ENCODE data around the gene L1TD1. TPM values are rescaled to one million over a fixed set of nuclear protein-coding genes. Genes with fewer than 3 reads are reported as not detected.

The L1TD1 gene
- total and polyA plus RNA-seq, 2 of the 13 experiments (the other 11 are each of a cell fraction or from before 2014, with no cell fraction given), result not detected

DNA sequence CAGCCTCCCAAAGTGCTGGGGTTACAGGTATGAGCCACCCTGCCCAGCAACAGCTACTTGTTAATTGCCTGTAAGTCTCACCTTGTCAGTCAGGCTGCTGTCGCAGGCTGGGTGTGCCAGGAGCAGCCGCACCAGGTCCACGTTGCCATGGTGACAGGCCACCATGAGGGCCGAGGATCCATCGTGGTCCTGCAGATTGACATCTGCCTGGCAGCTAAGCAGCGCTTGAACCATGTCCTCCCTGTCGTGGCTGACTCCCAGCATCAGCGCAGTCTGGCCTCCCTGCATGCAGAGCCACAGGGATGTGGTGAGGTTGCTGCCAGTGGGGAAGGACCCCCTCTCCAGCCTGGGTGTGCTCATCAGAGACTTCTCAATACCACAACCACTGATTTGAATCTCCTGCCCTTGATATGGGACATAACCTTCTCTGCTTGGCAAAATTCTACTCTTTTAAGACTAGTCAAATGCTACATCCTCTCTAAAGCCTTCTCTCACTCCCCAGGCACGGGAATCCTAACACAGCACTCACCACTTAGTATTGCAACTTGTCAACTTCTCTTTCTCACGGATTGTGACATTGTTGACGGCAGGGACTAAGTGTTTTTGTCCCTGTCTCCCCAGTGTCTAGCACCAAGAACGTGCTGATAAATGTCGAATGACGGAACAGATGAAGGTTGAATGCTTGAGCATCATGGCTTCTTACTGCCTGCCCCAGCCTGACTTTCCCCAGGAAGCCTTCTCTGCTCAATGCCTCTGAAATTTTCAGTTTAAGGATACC is 52.9 kb downstream of the L1TD1 start:
- Histone ChIP-seq H3K9ac (ENCODE audit: insufficient read depth, low read depth, low read length) (no peak overlapping the region), H3K4me1 (ENCODE audit: insufficient read depth, low read length) (peaks cover 27% of the 10 kb centered on the region), H3K27ac (ENCODE audit: extremely low read length, insufficient read depth, low read length) (no peak overlapping the region), H3K9me3 (ENCODE audit: low read length) (no peaks in the 10 kb centered on the region), H2AFZ (ENCODE audit: low read length) (no peak overlapping the region), H4K20me1 (ENCODE audit: insufficient read depth, low read length) (no peaks in the 10 kb centered on the region), H3K4me2 (ENCODE audit: low read depth, low read length) (no peak overlapping the region), H3K27me3 (ENCODE audit: control insufficient read depth in 1 of 2, insufficient read depth in 2 of 2, low read length in 2 of 2) (no peaks in the 10 kb centered on the region), H3K79me2 (ENCODE audit: insufficient read depth, low read length) (no peaks in the 10 kb centered on the region), H3K4me3 (replicated peaks in 1 of 3; ENCODE audit: insufficient read depth in 1 of 3, low read depth in 2 of 3, low read length in 3 of 3) (no peak overlapping the region), H3K36me3 (replicated peaks in 1 of 2; ENCODE audit: control insufficient read depth in 1 of 2, insufficient read depth in 2 of 2, low read length in 2 of 2) (peaks cover 1 to 28% of the 10 kb centered on the region in 2 experiments; a peak in 4 of 5 replicates)
- POLR2A ChIA-PET, result no interaction called here
- WGBS (ENCODE audit: low lambda C conversion rate), result 93% methylated on average over 10 of the region's 14 CpGs
- intact Hi-C loops (cut with micrococcal nuclease; ENCODE audit: unreplicated experiment), result no loop called here
- TF ChIP-seq, protein P1, sequence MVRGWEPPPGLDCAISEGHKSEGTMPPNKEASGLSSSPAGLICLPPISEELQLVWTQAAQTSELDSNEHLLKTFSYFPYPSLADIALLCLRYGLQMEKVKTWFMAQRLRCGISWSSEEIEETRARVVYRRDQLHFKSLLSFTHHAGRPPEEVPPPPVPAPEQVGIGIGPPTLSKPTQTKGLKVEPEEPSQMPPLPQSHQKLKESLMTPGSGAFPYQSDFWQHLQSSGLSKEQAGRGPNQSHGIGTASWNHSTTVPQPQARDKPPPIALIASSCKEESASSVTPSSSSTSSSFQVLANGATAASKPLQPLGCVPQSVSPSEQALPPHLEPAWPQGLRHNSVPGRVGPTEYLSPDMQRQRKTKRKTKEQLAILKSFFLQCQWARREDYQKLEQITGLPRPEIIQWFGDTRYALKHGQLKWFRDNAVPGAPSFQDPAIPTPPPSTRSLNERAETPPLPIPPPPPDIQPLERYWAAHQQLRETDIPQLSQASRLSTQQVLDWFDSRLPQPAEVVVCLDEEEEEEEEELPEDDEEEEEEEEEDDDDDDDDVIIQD (CRISPR knock-in tag; IDR thresholded peaks at IDR 0.05; ENCODE audit: low read depth), result no peak
- TF ChIP-seq RFX1 (IDR thresholded peaks at IDR 0.05), result peak; percentile 15; the same call in 1 of the 2 replicates
- FAIRE-seq, result no peak
- CTCF ChIA-PET (ENCODE audit: low intra/inter-chr PET ratio, low total read pairs), result no interaction called here
- in situ Hi-C loops (cut with HindIII; ENCODE audit: extremely low pct_ligation_motif_present, low pct_unique_long_range_greater_than_20kb), result no loop called here
- ATAC-seq, result no peak
- BruUV-seq (replicated peaks), result no TSS peak
- no peak for DNase-seq (ENCODE audit: low spot score)

DNA sequence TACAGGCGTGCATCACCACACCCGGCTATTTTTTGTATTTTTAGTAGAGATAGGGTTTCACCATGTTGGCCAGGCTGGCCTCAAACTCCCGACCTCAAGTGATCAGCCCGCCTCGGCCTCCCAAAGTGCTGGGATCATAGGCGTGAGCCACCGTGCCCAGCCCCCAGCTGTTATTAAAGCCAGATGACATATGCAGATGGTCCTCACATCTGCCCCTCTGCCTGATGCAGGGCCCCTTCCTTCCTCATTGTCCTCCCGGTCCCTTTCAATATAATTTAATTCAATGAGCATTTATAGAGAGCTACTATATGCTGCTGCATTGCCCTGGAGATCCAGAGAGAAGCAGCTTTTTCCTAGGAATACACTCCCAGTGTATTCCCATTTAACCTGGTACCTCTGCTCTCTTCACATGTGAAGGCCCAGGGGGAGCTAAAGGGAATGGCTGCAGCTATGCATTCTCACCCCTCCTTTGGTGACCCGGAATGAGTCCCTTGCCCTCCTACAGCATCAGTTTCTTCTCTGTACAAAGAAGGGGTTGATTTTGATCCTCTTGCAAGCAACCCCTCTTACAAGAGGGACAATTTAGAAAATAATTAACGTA is 55.6 kb downstream of the L1TD1 start:
- Histone ChIP-seq H3K9ac (ENCODE audit: insufficient read depth, low read depth, low read length) (no peak overlapping the region), H3K9me3 (ENCODE audit: low read length) (no peaks in the 10 kb centered on the region), H2AFZ (ENCODE audit: low read length) (no peak overlapping the region), H3K79me2 (ENCODE audit: insufficient read depth, low read length) (no peaks in the 10 kb centered on the region), H3K36me3 (replicated peaks in 1 of 2; ENCODE audit: control insufficient read depth in 1 of 2, insufficient read depth in 2 of 2, low read length in 2 of 2) (peaks cover 1 to 28% of the 10 kb centered on the region in 2 experiments; a peak in 4 of 5 replicates), H3K4me2 (ENCODE audit: low read depth, low read length) (no peak overlapping the region), H3K4me3 (replicated peaks in 1 of 3; ENCODE audit: insufficient read depth in 1 of 3, low read depth in 2 of 3, low read length in 3 of 3) (no peak overlapping the region), H3K4me1 (ENCODE audit: insufficient read depth, low read length) (peaks cover 4% of the 10 kb centered on the region), H3K27me3 (ENCODE audit: control insufficient read depth in 1 of 2, insufficient read depth in 2 of 2, low read length in 2 of 2) (no peaks in the 10 kb centered on the region), H3K27ac (ENCODE audit: extremely low read length, insufficient read depth, low read length) (no peak overlapping the region), H4K20me1 (ENCODE audit: insufficient read depth, low read length) (no peaks in the 10 kb centered on the region)
- CTCF ChIA-PET (ENCODE audit: low intra/inter-chr PET ratio, low total read pairs), result no interaction called here
- intact Hi-C loops (cut with micrococcal nuclease; ENCODE audit: unreplicated experiment), result no loop called here
- DNase-seq (ENCODE audit: low spot score) (no peak), FAIRE-seq (no peak), ATAC-seq (no peak)
- in situ Hi-C loops (cut with HindIII; ENCODE audit: extremely low pct_ligation_motif_present, low pct_unique_long_range_greater_than_20kb), result no loop called here
- BruUV-seq (replicated peaks), result no TSS peak
- WGBS (ENCODE audit: low lambda C conversion rate), result 83% methylated on average over 8 of the region's 10 CpGs
- POLR2A ChIA-PET, result no interaction called here
- TF ChIP-seq ZNF607 (CRISPR knock-in tag; IDR thresholded peaks at IDR 0.05; ENCODE audit: borderline replicate concordance) (no peak), RFXANK (CRISPR knock-in tag; IDR thresholded peaks at IDR 0.05) (no peak), HOXD1 (CRISPR knock-in tag; IDR thresholded peaks at IDR 0.05) (no peak), RFX1 (IDR thresholded peaks at IDR 0.05) (no peak), JDP2 (CRISPR knock-in tag; IDR thresholded peaks at IDR 0.05; ENCODE audit: borderline replicate concordance) (no peak), YEATS2 (CRISPR knock-in tag; IDR thresholded peaks at IDR 0.05; ENCODE audit: borderline replicate concordance) (no peak), NFE2 (CRISPR knock-in tag; IDR thresholded peaks at IDR 0.05) (no peak), U2AF2 (IDR thresholded peaks at IDR 0.05; ENCODE audit: low read depth, low read length) (no peak)
- TF ChIP-seq, protein P2, sequence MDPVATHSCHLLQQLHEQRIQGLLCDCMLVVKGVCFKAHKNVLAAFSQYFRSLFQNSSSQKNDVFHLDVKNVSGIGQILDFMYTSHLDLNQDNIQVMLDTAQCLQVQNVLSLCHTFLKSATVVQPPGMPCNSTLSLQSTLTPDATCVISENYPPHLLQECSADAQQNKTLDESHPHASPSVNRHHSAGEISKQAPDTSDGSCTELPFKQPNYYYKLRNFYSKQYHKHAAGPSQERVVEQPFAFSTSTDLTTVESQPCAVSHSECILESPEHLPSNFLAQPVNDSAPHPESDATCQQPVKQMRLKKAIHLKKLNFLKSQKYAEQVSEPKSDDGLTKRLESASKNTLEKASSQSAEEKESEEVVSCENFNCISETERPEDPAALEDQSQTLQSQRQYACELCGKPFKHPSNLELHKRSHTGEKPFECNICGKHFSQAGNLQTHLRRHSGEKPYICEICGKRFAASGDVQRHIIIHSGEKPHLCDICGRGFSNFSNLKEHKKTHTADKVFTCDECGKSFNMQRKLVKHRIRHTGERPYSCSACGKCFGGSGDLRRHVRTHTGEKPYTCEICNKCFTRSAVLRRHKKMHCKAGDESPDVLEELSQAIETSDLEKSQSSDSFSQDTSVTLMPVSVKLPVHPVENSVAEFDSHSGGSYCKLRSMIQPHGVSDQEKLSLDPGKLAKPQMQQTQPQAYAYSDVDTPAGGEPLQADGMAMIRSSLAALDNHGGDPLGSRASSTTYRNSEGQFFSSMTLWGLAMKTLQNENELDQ (CRISPR knock-in tag; IDR thresholded peaks at IDR 0.05; ENCODE audit: borderline replicate concordance), result no peak
- TF ChIP-seq, protein P3, sequence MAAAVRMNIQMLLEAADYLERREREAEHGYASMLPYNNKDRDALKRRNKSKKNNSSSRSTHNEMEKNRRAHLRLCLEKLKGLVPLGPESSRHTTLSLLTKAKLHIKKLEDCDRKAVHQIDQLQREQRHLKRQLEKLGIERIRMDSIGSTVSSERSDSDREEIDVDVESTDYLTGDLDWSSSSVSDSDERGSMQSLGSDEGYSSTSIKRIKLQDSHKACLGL (CRISPR knock-in tag; IDR thresholded peaks at IDR 0.05), result no peak
- TF ChIP-seq, protein P4, sequence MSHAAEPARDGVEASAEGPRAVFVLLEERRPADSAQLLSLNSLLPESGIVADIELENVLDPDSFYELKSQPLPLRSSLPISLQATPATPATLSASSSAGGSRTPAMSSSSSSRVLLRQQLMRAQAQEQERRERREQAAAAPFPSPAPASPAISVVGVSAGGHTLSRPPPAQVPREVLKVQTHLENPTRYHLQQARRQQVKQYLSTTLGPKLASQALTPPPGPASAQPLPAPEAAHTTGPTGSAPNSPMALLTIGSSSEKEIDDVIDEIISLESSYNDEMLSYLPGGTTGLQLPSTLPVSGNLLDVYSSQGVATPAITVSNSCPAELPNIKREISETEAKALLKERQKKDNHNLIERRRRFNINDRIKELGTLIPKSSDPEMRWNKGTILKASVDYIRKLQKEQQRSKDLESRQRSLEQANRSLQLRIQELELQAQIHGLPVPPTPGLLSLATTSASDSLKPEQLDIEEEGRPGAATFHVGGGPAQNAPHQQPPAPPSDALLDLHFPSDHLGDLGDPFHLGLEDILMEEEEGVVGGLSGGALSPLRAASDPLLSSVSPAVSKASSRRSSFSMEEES (CRISPR knock-in tag; IDR thresholded peaks at IDR 0.05), result no peak
